Esophagus mucosa (tissue), 1 donor: ENCODE measurements around the gene SLC4A1. TPM values are rescaled to one million over a fixed set of nuclear protein-coding genes. Genes with fewer than 3 reads are reported as not detected.

ENCODE experiments used
- ATAC-seq: fragments of 200-7000 bp; cut with Tn5 transposase; one replicate; pipeline ENCODE4 v1.9.1; 2020
- total RNA-seq: library from RNA; stranded (reverse); gene quantifications from one replicate; pipeline ENCODE4 v1.2.4, GENCODE V29; 2023
- donor health status: DM: yes; HTN: yes; CAD: no.

The SLC4A1 gene
- total RNA-seq, 1 donor from 2014 or later = not detected

DNA sequence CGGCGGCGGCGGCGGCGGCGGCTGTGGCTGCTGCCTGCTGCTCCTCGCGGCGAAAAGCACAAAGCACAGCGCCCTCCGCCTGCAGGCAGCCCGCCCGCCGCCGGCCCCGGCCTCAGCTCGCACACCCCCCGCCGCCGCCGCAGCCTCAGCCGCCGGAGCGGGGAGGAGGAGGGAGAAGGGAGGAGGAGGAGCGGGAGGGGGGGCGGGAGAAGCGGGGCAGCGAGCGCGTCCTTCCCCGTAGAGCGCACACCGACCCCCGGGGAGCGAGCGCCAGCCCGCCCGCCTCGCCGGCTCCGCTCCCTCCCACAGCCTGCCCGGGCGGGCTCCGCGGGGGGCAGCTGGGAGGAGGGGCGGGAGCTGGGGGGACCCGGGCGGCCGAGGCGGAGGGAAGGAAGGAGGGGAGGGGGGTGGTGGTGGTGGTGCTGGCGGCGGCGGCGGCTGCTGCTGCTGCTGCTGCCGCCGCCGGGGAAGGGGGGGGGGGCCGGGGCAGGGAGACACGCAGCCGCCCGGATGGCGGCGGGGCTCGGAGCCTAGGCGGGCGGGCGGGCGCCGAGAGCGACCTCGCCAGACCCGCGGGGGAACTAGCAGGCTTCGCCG, 48.2 kb downstream of the SLC4A1 start, which contains the start of gene UBTF:
Gene UBTF (minus strand): TSS at position 60 of the 597 bp plus-strand sequence. CDS start 1,446 bp downstream, outside the sequence.
- peak; percentile 2 for ATAC-seq

DNA sequence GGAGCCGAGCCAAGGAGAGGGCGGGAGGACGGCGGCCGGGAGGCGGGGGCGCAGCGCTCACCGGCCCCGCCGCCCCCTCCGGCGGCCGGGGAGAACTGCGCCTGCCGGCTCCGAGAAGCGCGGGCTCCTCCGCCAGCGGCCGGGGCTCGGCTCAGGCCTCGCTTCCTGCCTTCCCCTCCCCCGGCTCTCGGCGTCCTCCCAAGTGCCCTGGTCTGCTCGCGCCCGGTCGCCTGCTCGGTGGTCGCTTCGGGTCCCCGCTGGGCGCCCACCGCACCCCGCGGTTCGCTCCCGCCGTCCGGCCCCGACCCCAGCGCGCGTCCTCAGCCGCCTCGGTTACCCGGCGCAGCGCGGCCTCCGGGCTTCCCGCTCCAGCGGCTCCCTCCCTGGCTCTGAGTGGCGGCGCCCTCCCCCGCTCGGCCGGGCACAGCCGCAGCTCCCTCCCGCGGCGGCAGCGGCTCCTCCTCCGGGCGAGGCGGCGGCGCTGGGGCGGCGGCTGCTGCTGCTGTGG, 48.8 kb downstream of the SLC4A1 start:
- peak; percentile 53 for ATAC-seq

DNA sequence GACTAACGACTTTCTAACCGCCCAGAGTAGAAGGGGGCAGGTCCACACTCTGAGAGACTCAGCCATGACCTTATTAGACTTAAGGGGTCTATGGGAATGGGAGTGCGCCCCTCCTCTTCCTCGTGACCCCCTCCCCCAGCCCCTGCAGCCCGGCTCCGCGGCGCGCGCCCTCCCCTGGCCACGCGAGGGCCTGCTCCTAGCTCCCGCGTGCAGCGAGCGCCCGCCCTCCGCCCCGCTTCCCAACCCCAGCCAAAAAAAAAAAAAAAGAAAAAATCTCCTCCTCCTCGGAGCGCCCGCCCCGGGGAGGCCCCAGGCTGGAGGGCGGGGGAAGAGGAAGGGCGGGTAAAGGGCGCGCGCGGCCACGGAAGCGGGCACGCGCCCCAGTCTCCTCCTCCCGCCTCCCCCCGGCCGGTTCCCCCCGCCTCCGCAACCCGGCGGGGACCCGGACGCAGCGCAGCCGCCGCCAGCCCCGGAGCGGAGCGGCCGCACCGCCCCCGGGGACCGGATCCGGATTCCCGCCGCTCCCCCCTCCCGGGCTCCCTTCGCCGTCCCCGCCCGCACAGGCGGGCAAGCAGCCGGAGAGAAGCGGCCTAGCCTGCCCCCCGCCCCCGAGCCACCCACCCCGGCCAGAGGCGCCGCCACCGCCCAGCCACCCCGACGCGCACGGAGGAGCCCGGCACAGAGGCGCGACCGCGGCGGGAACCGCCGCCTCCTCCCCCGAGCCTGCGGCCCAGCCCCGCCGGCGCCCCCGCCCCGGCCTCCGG, 49.4 kb downstream of the SLC4A1 start:
- ATAC-seq = peak; percentile 78

DNA sequence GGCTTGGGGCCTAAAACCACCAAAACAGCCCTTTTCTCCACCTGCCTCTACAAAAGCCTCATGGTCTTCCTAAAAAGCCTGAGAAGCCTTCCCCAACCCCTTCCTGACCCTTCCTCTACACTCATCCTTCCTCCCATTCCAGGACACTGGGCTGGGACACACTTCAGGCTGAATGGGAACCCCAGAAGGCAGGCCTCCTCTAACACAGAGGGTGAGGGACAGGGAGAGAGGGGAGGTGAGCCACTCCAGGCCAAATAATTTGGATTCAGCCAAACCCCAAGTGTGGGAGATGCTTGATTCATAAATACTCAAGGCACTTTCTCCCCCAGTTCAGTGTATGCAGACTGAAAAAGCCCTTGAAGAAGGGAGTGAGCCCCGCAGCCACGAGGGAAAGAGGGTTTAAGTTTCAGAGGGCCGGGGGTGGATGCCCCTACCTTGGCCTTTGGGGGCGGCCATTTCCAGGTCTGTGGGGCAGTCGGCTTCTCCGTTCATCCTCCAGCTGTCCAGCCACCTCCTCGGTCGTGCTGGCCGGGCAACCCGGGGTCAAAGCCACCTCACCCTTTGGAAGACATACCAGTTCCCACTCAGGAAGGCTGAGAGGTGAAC, 50.1 kb downstream of the SLC4A1 start:
- no peak for ATAC-seq

DNA sequence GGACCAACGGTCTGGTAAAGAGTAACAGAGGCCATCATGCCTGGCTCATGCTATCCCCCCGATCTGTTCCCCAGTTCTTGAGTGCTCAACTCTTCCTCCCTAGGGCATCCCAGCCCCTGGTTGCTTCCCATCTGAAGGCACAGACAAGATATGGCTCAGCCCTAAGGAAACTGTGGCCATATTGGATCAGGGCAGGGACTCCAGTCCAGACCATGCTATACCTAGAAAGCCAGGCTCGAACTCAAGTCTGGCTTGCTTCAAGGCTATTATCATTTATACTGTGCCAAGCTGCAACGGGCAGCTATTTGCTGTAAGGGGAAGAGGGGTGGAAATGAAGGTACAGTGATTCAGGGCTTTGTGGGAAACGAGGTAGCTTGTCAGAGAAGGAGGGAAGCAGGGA, 51.2 kb downstream of the SLC4A1 start:
- ATAC-seq = no peak

DNA sequence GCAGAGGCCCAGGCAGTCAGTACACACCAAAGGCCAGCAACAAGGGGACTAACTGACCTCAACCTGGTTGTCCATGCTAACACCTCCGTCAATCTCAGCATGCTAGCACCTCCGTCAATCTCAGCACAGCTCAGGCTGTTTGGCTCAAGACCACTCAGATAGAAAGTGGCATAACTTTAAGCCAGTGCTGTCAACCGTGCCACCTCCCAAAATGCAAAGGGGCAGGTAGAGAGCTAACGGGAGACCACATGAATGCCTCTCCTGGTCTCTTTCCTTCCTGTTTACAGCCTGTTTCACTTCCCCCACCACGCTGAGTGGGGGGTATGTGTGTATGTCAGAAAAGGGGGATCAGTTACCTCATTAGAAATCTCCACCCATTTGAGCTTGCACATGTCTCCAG, 51.8 kb downstream of the SLC4A1 start:
- ATAC-seq = no peak

DNA sequence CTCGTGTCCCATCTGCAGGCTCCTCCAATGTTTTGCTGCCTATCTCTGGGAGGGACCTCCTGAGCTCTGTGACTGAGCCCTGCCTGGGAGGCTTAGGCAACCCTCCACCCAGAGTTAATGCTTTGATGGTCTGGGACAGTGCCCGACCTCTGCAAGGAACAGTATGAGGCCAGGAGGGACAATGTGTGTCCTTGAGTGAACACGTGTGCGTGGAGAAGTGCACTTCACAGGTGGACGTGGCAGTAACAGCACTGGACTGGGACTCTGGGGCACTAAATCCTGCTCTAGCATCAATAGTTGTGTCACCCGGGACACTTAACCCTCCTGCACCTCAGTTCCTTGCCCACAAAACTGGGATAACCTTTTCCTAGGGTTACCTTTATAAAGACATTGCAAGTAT, 53.0 kb downstream of the SLC4A1 start:
- no peak for ATAC-seq

DNA sequence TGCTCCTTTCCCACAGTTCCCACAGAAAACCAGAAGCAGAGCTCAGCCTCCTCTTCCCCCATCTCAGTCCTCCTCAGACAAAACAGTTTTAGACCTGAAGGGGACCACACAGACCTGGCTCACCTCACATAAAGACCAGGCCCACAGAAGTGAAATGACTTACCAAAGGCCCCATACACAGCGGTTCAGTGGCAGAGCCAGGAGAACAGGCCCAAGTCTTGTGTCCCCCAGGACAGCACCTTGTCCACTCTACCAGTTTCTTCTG, 53.8 kb downstream of the SLC4A1 start:
- ATAC-seq = no peak

DNA sequence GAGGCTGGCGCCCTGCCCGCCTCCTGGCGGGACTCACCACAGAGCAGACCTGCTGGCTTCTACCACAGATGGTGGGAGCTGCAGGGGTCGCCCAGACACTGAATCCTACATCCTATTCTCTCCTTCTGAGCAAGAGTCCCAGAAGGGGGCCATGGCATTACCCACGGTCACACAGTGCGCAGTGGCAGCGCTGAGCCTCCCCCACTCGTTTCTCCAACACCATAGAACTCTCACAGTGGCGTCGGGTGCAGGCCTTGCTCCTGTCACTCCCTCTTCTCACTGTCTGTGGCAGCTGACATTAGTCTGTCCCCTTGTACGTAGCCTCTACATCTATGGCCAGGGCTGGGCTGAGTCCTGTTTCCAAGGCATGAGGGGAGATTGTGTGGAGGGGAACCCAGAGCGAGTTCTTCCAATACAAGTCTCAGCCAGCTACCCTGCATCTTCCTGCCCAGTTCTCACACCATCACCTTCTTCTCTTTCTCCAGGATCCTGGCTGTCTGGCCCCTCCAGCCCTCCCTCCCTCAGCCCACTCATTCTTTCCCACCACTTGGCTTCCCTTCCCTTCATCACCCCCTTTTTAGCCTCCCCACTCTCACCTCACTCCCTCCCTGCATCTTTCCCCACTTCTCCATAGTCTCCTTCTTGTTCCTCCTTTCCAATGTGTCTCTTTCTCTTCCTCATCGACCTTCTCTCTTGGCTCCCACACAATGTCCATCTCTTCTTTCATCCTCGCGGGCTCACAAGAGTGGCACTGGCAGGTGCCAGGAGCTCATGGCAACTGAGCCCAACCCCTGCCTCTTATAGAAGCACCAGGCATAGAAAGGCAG, 54.3 kb downstream of the SLC4A1 start:
- no peak for ATAC-seq

DNA sequence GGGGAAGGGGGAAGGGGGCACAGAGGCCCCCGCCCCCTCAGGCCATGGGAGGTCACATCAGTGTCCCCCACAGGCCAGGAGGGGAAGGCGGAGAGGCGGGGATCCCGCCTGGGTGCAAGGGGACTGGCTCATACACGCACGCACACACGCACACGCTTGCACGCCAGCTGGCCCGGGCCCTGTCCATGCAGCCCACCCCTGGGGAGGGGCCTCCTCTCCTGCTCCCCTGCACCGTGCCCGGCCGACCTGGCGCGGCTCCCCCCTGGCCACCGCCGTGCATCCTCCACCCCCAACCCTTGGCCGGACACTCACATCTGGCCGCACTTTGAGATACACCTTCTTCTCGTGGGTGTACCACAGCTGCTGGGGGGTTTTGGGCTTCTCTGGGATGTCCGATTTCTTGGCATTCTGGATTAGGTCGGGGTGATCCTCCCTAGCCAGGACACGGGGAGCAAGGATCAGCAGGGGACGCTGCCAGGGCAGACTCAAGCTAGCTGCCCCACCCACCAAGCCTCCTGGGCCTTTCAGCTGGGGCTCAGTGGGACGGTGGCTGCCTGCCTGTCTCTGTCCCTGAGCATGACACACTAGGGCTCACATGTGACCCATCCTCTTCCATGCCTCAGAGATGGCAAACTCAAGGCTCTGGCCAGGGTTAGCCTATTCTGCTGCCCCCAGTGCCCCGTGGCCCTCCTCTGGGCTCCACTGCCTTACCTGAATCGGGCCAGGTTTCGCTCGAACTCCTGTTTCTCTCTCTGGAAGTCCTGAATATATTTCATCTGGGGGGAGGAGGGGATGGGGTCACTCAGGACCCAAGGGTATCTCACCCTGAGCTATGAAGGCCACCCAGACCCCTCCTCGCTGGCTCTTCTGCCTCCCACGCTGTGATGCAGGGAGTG, 55.2 kb downstream of the SLC4A1 start:
- ATAC-seq = no peak

DNA sequence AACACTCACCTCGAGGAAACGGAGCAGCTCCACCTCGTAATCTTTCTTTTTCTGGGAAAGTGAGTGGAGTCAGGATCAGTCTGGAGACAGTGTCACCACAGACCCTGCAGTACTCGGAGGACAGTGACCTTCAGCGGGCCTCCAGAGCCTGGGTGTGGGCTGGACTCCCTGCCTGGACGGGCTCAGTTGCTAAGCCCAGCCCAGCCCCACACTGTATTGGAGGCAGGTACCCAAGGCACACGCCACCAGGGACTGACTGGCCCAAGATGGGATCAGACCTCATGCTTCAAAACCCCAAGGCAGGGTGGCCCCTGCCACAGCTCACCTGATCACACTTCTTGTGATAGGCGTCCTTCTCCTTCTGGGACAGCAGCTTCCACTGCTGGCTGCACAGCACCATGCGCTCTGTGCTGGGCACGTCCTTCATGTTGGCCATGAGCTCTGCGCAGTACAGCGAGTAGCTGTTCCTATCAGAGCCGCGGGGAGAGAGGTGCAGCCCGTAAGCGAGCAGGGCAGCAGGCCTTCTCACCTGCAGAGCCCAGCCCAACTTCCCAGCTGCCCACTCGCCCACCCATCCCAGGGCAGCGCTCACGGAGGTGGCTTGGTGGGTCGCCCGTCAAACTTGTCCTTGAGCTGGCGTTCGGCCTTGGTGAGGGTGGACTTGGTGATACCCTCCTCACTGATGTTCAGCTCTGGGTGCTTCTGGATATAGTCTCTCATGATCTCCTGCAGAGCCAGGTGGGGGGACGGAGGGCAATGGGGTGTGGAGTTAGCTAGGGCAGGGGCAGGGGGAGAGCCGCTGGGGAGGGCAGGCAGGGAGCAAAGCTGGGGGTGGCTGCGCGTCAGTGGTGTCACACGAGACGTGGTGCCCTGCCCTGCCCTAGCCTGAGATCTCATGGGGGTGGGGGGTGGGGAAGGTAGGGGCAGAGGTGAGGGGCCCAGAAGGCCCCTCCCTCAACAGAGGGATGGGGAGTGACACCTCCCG, 56.4 kb downstream of the SLC4A1 start:
- ATAC-seq = no peak

DNA sequence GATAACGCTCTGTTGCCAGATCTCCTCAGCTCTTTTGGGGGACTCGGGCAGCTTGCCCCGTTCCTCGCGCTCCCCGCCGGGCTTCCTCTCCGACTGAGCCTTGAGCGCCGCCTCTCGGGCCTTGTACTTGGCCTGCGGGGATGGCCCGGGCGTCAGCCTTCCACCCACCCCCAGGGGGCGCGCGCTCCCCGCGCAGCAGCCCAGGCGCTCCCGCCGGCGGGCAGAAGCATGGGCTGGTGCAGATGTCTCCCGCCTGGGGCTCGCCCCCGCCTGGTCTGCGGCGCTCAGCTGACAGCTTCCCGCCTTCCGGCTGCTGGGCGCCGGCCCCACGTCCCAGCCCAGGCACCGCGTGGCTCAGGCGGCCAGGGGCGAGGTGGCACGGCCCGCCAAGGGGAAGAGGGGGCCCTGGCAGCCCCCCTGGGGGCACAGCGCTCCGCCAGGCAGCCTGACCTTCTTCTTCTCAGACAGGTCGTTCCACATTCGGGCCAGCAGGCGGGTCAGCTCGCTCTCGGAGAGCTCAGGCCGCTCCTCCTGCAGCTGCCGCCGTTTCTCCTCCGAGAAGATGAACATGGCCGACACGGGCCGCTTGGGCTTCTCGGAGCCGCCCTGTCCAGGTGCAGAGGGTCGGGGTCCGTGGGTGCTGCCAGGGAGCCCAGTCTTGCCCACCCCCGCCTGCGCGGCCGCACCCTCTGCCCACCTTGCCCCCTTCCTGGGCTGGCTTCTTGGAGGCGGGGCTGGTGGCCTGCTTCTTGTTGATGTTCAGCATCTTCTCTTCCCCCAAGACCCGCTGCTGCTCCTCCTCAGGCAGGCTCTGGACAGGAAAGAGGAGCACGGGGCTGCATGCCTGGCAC, 57.4 kb downstream of the SLC4A1 start:
- peak; percentile 76 for ATAC-seq

DNA sequence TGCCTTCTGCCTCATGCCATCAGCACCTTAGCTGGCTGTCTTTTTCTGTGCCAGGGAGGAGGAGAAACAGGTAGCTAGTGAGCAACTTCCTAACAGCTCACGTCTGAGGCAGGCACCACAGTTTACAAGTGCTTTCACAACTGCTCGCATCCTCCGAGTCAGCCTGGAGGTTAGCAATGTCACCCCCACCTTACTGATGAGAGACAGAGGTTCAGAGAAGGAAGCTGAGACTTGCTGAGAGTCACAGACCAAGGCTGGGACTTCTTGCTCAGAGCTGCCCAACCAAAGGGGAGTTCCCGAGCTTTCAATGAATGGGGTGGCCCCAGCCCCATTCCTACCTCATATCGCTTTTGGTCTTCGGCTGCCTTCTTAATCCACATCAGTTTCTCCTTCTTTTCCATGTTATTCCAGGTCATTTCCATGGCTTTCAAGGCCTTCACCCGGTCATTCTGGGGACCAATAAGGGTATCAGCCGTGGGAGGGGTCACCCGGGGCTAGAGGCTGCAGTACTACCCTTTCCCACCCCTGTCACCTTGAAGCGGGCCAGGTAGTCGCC, 58.1 kb downstream of the SLC4A1 start:
- no peak for ATAC-seq

DNA sequence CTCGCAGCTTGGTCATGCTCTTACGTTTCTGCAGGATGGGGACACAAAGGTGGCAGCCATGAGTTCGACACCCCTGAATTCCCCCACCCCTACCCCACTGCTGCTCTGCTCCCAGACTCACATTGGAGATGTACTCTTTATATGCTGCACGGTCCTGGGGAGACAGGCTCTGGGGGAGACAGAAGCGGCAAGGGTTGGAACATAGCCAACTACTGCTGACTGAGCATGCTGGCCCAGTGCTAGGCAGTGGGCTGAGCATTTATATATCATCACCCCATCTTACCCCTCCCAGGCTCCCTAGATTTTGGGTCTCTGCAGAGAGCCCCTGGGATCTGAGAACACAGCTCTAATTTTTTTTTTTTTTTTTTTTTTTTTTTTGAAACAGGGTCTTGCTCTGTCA, 60.2 kb downstream of the SLC4A1 start:
- ATAC-seq = no peak

DNA sequence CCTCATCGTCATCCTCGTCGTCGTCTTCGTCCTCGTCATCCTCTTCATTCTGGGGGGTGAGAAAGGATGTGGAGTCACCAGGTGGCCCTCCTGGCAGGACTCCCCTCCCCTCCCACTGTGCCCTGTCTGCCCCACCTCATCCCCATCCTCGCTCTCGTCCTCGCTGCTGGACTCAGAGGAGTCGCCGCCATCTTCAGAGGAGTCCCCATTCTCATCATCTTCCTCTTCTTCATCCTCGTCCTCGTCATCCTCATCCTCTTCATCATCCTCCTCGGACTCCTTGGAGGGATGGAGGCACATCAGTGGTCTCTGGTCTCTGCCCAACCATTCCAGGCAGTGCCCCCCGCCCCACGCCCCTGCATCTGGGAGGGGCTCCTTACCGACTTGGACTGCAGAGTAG, 60.6 kb downstream of the SLC4A1 start:
- no peak for ATAC-seq

DNA sequence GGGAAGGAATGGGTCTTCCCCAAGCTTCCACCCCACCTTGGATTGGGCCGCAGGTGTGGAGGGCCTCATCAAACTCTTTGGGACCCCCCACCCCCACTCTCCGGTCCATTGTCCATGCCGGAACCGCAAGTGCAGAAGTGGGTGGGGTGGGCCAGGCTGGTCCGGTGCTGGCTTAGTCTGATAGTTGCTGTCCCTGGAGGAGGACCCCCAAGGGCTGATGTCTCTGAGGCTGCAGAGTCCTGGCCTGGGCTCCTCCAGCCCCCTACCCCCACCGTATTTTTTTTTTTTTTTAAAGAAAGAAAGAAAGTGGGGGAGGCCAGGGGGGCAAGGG, 61.1 kb downstream of the SLC4A1 start:
- ATAC-seq = no peak

DNA sequence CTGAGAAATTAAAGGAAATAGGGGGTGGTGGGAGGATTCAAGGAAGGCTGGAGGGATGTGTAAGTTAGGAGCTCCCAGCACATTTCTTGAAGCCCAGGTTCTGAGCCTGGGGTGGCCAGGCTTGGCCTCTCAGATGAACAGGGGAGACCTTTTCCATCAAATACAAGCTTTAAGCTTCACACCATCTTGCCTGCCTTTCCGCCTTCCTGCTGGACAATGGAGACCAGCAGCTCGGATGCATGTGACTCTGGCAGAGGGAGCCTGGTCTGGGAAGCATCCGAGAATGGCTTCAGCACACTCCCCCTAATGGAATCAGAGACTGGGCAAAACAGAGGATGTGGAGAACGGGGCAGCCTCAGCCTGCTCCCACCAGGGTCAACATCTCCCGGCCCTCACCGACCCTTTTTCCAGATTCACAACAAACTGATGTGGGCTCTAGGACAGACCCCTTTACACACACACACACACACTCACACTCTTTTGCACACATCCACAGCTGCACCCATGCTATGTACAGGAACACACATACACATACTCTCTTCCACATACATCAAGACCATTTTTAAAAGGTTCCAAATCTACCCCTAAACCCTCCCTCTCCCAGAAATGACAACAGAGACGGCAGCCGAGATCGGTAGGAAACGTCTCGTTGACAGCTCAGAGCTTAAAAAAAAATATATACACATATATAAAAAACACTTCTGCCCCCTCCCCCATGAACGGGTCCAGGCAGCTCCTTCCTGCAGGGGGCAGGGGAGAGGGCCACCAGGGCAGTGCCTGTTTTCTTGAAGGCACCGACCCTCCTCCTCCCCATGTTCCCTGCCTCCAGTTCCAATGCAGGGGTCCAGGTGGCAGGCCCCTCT, 61.7 kb downstream of the SLC4A1 start:
- ATAC-seq = no peak

DNA sequence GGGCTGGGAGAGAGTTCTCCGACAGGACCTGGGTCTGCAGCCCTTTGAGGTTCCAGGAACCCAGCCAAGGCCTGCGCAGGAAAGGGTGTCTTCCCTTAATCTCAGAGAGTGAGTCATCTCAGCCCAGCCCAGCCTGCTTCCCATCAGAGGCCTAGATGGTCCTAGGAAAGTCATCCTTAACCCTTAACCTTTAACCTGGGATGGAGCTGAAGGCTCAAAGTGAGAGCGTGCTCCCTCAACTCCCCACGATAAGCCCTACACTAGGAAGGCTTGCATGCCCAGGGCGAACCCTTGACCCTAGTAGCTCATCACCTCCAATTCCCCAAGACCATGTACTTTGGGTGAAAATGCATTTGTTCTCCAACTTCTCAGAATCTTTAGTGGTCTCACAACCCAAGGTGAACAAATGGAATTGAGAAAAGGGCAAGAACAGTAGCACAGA, 63.5 kb downstream of the SLC4A1 start:
- ATAC-seq = no peak
